HFFc6 (cell line): ENCODE measurements around the gene PPFIBP1. TPM values are rescaled to one million over a fixed set of nuclear protein-coding genes. Genes with fewer than 3 reads are reported as not detected.

ENCODE experiments used
- DNase-seq: peaks from one replicate; pipeline ENCODE4 v3.0.0-alpha.2; 2018
- H3K27ac Mint-ChIP-seq: 2 replicates; pipeline ENCODE4 v1.8.0; 2020; ENCODE audit warnings: mild to moderate bottlenecking, mixed read lengths
- H3K27me3 Mint-ChIP-seq: 2 replicates; pipeline ENCODE4 v1.8.0; 2021; ENCODE audit warnings: mild to moderate bottlenecking, moderate library complexity, mixed read lengths; ENCODE audit not compliant: insufficient read depth
- H3K36me3 Mint-ChIP-seq: 2 replicates; pipeline ENCODE4 v1.8.0; 2021; ENCODE audit warnings: low read depth, mixed read lengths
- H3K4me1 Mint-ChIP-seq: 2 replicates; pipeline ENCODE4 v1.8.0; 2020; ENCODE audit warnings: low read depth, mixed read lengths
- H3K4me3 Mint-ChIP-seq: 2 replicates; pipeline ENCODE4 v1.8.0; 2020; ENCODE audit warnings: mild to moderate bottlenecking, moderate library complexity, mixed read lengths
- H3K9me3 Mint-ChIP-seq: 2 replicates; pipeline ENCODE4 v1.8.0; 2020; ENCODE audit warnings: mild to moderate bottlenecking, mixed read lengths
- CTCF ChIP-seq: fragments of 200-600 bp; sonication (generic); IDR thresholded peaks from 2 replicates; pipeline ENCODE4 v1.5.0; 2021; ENCODE audit warnings: antibody characterized with exemption, mild to moderate bottlenecking
- long read RNA-seq: library from polyadenylated mRNA; unstranded; transcript quantifications from one replicate; pipeline ENCODE4 v2.0.0, GENCODE V29; 2019
- total RNA-seq, 6 experiments: library from RNA; stranded (reverse); fragmentation: NEBNext Ultra II Directional; extraction: Animal tissue kit (Norgen Biotek cat#: 25700); gene quantifications; 2 replicates in 1 of 6; 3 replicates in 5 of 6; pipeline ENCODE4 v1.2.3, GENCODE V29; 2021

Gene PPFIBP1
- total RNA-seq: 100 to 1,000 TPM in 2 of 6 experiments, 10 to 100 TPM in 4; 79.1 to 104 (median 92.0) TPM
- long read RNA-seq, partial matches to known transcripts: 32 of 51 reads
- long read RNA-seq, other reads (novel, unspliced or antisense): 19 of 51 reads

- no peaks in the 10 kb centered on the region for H3K9me3 Mint-ChIP-seq
- peak within 1 kb of the TSS; percentile 85 for H3K27ac Mint-ChIP-seq
- peaks cover 19% of the 10 kb centered on the region for H3K36me3 Mint-ChIP-seq
- H3K4me1 Mint-ChIP-seq: peaks cover 61% of the 10 kb centered on the region
- no peaks in the 10 kb centered on the region; the same call in none of the 2 replicates for H3K27me3 Mint-ChIP-seq
- H3K4me3 Mint-ChIP-seq: peak within 1 kb of the TSS; percentile 94
- peak; percentile 99 for DNase-seq
- TF ChIP-seq CTCF: 0 out of 2 replicates have a peak, but pooled peaks have one; percentile 39
Measured at GRCh38 chr12:27523642-27524493, at the start of gene PPFIBP1. Gene PPFIBP1, plus strand, starts transcription at chr12:27524206. Its CDS starts 109,191 bp downstream, at chr12:27633397.

- Mint-ChIP-seq H3K27me3 (peaks cover 3% of the 10 kb centered on the region), H3K9me3 (peaks cover 29% of the 10 kb centered on the region), H3K27ac (peak overlapping the region; percentile 59), H3K36me3 (peaks cover 29% of the 10 kb centered on the region), H3K4me3 (peak overlapping the region; percentile 9), H3K4me1 (peaks cover 22% of the 10 kb centered on the region)
- DNase-seq: peak; percentile 80
- no peak for TF ChIP-seq CTCF
Measured at GRCh38 chr12:27474344-27474743, 49.7 kb upstream of the PPFIBP1 start.

- Mint-ChIP-seq H3K4me3 (no peak overlapping the region), H3K9me3 (peaks cover 29% of the 10 kb centered on the region), H3K27me3 (peaks cover 3% of the 10 kb centered on the region), H3K27ac (no peak overlapping the region), H3K4me1 (peaks cover 22% of the 10 kb centered on the region), H3K36me3 (peaks cover 35% of the 10 kb centered on the region)
- no peak for TF ChIP-seq CTCF
- DNase-seq: no peak
Measured at GRCh38 chr12:27477049-27477448, 47.0 kb upstream of the PPFIBP1 start.

GRCh38 chr12:27478949-27479348, 45.1 kb upstream of the PPFIBP1 start:
- peaks cover 29% of the 10 kb centered on the region for H3K9me3 Mint-ChIP-seq
- TF ChIP-seq CTCF: no peak
- H3K4me1 Mint-ChIP-seq: peaks cover 13% of the 10 kb centered on the region
- peaks cover 35% of the 10 kb centered on the region for H3K36me3 Mint-ChIP-seq
- H3K27me3 Mint-ChIP-seq: no peaks in the 10 kb centered on the region; the same call in 1 of the 2 replicates
- DNase-seq: no peak
- no peak overlapping the region for H3K27ac Mint-ChIP-seq
- no peak overlapping the region for H3K4me3 Mint-ChIP-seq

- TF ChIP-seq CTCF: no peak
- no peaks in the 10 kb centered on the region; the same call in 1 of the 2 replicates for H3K27me3 Mint-ChIP-seq
- peaks cover 2% of the 10 kb centered on the region for H3K4me1 Mint-ChIP-seq
- H3K27ac Mint-ChIP-seq: no peak overlapping the region
- peaks cover 29% of the 10 kb centered on the region for H3K9me3 Mint-ChIP-seq
- H3K4me3 Mint-ChIP-seq: no peak overlapping the region
- H3K36me3 Mint-ChIP-seq: peaks cover 35% of the 10 kb centered on the region
- DNase-seq: no peak
Measured at GRCh38 chr12:27480016-27480415, 44.0 kb upstream of the PPFIBP1 start.
